Ishikawa (cell line): ENCODE data around the gene MRPS9.

Experiments used
- CEBPB ChIP-seq: IDR thresholded peaks from 2 replicates; pipeline ENCODE4 v1.6.1; 2012
- CREB1 ChIP-seq: IDR thresholded peaks from 2 replicates; pipeline ENCODE4 v1.6.1; 2012; ENCODE audit warnings: low read depth
- EGR1 ChIP-seq: IDR thresholded peaks from 2 replicates; pipeline ENCODE4 v1.6.1; 2012
- EP300 ChIP-seq: IDR thresholded peaks from 2 replicates; pipeline ENCODE4 v1.6.1; 2012; ENCODE audit warnings: borderline replicate concordance
- FOXM1 ChIP-seq: IDR thresholded peaks from 2 replicates; pipeline ENCODE4 v1.6.1; 2012; ENCODE audit warnings: low read depth, borderline replicate concordance
- MAX ChIP-seq: IDR thresholded peaks from 2 replicates; pipeline ENCODE4 v1.6.1; 2012
- NFIC ChIP-seq: IDR thresholded peaks from 2 replicates; pipeline ENCODE4 v1.6.1; 2012
- RAD21 ChIP-seq: IDR thresholded peaks from 2 replicates; pipeline ENCODE4 v1.6.1; 2012; ENCODE audit warnings: low read depth
- REST ChIP-seq: IDR thresholded peaks from 2 replicates; pipeline ENCODE4 v1.6.1; 2012; ENCODE audit warnings: low read depth, mild to moderate bottlenecking
- TAF1 ChIP-seq: IDR thresholded peaks from 2 replicates; pipeline ENCODE4 v1.6.1; 2012; ENCODE audit warnings: low read depth, mild to moderate bottlenecking
- TCF12 ChIP-seq: IDR thresholded peaks from 2 replicates; pipeline ENCODE4 v1.6.1; 2012; ENCODE audit warnings: low read depth
- TEAD4 ChIP-seq: IDR thresholded peaks from 2 replicates; pipeline ENCODE4 v1.6.1; 2012
- USF1 ChIP-seq: IDR thresholded peaks from 2 replicates; pipeline ENCODE4 v1.6.1; 2012
- YY1 ChIP-seq: IDR thresholded peaks from 2 replicates; pipeline ENCODE4 v1.6.1; 2012; ENCODE audit warnings: low read depth
- ZBTB7A ChIP-seq: IDR thresholded peaks from 2 replicates; pipeline ENCODE4 v1.6.1; 2012; ENCODE audit warnings: low read depth

Gene MRPS9

GRCh38 chr2:105143094-105143466, 105.2 kb downstream of the MRPS9 start:
- TF ChIP-seq CEBPB (no peak), YY1 (no peak), EGR1 (no peak), TAF1 (no peak), FOXM1 (no peak), TEAD4 (no peak), RAD21 (no peak), NFIC (no peak), USF1 (no peak), ZBTB7A (no peak), EP300 (no peak), MAX (no peak), TCF12 (no peak), REST (no peak), CREB1 (no peak)

GRCh38 chr2:105143467-105144151, 105.7 kb downstream of the MRPS9 start:
- TF ChIP-seq MAX (no peak), ZBTB7A (0 out of 2 replicates have a peak, but pooled peaks have one; percentile 66)

GRCh38 chr2:105144152-105144940, 106.5 kb downstream of the MRPS9 start:
- TF ChIP-seq USF1 (no peak), FOXM1 (no peak), YY1 (no peak), CEBPB (no peak), MAX (no peak), TCF12 (no peak), TAF1 (no peak), NFIC (no peak), EP300 (no peak), REST (no peak), ZBTB7A (no peak), RAD21 (no peak), EGR1 (no peak)

- TF ChIP-seq RAD21 = no peak
- no peak for TF ChIP-seq CREB1
- no peak for TF ChIP-seq FOXM1
- TF ChIP-seq MAX = no peak
- TF ChIP-seq TEAD4 = no peak
- no peak for TF ChIP-seq EGR1
These were observed 107.1 kb downstream of the MRPS9 start for GRCh38 chr2:105144941-105145300.

GRCh38 chr2:105149272-105149671, 111.4 kb downstream of the MRPS9 start:
- TF ChIP-seq CEBPB = no peak
- TF ChIP-seq RAD21 = no peak
- TF ChIP-seq FOXM1 = no peak
- TF ChIP-seq MAX = no peak
- no peak for TF ChIP-seq ZBTB7A
- TF ChIP-seq USF1 = no peak
- TF ChIP-seq YY1 = no peak
- no peak for TF ChIP-seq EP300
